HG02610 (cell line): ENCODE measurements around the gene HECTD4.
"Not testable (repeated sequence)": the region's sequence is repeated elsewhere in the genome, so short reads cannot be mapped to it uniquely, and the experiment has no call there.

Source experiments
- ATAC-seq: cut with Tn5 transposase; IDR thresholded peaks from one replicate; pipeline ENCODE4 v1.9.1; 2021; ENCODE audit warnings: mild to moderate bottlenecking, moderate library complexity; ENCODE audit not compliant: unreplicated experiment

The HECTD4 gene

DNA sequence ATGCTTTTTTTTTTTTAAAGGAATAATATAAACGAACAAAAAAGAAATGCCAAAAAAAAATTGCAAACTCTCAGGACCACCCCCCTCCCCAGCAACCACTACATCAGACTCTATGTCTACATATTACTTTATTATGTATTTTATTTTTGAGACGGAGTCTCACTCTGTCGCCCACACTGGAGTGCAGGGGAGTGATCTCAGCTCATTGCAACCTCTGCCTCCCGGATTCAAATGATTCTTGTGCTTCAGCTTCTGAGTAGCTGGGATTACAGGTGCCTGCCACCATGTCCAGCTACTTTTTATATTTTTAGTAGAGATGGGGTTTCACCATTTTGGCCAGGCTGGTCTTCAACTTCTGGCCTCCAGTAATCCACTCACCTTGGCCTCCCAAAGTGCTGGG lies 22.9 kb downstream of the HECTD4 start:
- ATAC-seq = no peak

DNA sequence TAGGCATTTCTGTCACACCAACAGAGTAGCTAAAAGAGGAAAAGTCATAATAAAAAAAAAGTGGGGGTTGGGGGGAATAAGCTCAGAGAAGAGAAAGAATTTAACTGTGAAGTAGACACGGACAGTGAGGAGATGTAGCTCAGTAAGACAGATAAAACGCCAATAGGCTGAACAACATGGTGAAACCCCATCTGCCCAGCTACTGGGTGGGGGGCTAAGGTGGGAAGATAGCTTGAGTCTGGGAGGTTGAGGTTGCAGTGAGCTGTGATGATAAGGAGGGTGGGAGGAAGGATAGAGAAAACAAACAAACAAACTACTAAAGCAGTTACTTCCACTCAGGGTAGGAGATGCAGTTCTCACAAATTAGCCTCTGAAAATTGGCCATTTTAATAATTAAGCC lies 25.0 kb downstream of the HECTD4 start:
- ATAC-seq = no peak

DNA sequence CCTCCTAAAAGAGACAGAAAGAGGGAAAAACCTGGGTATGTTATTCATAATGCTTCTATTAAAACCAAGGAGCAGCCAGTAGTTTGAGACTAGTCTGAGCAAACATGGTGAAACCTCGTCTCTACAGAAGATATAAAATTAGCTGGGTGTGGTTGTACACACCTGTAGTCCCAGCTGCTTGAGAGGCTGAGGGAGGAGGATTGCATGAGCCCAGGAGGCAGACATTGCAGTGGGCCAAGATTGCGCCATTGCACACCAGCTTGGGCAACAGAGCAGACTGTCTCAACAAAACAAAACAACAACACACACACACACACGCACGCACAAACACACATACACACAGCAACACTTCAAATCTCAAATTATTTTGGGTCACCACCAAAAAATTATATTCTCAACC lies 27.8 kb downstream of the HECTD4 start:
- ATAC-seq = no peak

DNA sequence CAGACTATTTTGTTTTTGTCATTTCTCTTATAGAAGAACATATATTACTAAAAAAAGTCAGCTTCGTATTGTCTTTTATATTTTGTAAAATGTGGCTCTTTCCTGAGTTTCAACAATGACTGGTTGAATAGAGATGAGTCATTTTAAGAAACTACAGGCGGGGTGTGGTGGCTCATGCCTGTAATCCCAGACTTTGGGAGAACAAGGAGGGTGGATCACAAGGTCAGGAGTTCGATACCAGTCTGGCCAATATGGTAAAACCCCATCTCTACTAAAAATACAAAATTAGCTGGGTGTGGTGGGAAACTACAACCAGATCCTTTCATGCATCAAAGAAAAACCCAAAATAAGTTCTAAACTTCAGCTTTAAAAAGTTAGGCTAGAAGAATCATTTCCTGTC lies 28.8 kb downstream of the HECTD4 start:
- ATAC-seq = no peak

DNA sequence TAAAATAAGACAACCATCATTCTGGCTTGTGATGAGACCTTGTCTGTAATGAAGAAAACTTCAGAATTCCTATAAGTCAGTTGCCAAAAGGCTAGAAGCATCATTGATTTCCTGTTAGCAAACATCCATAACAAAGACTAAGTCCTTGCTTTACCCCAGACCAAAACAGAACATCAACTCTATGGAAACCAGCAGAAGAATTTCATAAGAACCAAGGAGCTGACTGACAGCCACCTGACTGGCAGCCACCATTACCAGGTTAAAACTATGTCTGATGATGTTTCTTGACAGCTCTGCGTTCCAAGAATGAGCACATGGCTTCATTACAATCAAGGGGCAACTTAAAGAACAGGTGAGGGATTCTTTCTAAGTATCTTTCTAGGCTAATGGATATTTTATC lies 29.3 kb downstream of the HECTD4 start:
- no peak for ATAC-seq

DNA sequence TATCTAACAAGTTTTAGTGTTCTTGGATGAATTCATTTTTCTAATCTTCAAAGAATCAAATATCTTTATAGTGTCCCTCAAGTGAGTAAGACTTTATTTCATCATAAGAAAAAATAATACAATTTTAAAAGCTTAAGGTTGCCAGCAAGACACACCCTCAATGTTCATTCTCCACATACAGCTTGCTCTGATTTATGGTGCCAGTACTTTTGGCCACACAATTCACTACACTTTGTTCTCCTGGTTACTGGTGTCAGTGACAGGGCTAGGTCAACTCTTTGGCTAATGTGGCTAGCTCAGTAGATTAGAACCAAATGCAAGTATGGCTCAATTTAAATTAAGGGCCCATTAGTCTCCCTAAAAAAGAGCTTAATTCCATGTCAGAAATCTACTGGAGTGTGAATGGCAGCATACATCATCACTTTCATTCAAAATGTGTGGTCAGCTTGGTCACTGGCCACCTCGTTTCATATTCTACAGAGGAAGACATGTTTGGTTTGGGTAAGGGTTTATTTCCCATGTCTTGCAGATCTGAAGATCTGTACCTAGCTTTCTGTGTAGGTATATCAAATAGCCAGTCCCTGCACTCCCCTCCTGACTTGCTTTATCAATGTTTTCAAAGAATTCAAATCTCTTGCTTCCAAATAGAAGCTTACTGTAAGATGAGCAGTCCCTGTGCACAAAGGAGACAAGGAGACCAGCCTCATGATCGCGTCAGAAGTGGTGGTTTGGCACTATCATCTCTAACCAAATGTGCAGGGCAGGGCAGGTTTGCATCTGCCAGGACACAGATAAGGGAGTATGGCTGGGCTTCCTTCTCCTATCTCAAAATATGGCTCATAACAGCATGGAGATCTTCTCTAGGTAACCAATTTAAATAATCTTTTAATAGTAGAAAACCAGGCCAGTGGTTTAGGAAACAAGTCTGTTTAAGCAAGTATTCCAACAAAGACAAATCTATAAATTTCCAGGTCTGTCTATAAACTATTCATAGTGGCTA lies 31.3 kb downstream of the HECTD4 start:
- ATAC-seq = no peak

DNA sequence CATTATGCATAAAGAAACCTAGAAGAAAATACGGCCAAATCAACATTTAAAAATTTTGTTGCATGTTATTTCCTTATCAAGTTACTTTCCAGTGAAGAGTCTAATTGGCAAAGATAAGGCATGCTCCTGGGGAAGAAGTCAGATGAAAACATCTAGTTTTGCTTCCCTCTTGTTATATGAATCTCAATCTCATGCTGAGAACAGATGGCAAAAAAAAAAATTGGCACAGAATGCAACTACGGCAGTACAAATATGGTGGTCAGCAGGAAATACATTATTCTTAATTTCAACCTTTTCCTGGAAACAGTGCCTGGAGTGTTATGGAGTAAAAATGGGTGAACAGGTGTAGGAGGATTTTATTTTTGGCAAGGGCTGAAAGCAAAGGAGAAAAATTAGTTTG lies 32.8 kb downstream of the HECTD4 start:
- no peak for ATAC-seq

DNA sequence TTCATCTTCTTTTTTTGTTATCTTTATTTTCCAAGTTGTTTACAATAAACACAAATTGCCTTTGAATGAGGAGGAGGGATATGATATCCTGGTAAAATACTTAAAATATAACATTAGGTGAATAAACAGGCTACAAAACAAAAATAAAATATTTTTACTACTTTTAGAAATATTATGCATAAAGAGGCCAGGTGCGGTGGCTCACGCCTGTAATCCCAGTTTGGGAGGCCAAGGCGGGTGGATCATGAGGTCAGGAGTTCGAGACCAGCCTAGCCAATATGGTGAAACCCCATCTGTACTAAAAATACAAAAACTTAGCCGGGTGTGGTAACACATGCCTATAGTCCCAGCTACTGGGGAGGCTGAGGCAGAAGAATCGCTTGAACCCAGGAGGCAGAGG lies 33.3 kb downstream of the HECTD4 start:
- ATAC-seq = not testable (repeated sequence)

DNA sequence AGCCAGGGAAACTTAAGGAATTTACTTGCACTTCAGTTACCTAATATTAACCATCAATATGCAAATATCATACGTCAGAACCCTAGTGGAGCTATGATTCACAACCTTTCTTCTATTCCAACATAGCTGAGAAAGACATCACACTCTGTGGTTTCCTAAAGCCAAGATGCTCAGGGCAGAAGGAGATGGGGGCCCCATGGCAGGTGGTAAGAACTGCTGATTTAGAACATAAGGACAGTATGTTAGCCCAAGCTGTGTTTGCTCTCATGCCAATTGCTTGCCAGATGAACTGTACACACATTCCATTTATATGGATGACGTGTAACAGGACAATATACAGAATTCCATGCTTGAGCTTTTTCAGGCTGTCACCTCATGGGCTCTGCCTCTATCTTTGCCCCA lies 34.6 kb downstream of the HECTD4 start:
- peak; percentile 73 for ATAC-seq

DNA sequence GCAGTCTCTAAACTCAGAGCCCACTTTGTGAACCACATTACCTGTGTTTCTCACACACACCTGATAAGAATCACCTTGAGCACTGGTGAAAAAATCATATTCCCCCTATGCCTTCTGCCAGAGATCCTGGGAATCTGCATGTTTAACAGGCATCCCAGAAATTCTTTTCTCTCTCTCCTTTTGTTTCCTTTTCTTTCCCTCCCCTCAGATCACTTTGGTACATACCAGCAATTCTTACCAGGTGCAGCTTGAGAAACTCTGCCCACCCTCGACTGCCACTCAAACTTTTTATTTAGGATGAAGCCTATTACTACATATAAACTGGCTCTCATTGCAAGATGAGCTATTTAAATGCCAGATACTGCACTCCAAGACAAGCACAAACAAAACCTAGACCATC lies 36.0 kb downstream of the HECTD4 start:
- no peak for ATAC-seq

DNA sequence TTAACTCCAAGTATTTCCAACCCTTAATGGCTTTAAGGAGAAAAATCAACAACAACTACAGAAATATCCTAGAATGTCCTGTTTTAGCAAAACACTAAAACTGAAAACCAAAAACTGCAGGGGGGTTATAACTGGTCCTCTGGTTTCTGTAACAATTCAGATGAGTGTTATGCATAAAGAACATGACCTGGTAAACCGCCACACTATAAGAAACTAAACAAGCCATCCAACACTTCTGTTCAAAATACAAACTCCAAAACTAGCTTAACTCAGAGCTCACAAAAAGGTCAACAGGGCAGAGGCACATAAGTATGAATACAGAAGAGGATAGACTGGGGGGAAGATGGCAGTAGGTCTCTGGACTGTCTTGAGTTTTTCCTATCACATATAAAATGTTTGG lies 38.0 kb downstream of the HECTD4 start:
- ATAC-seq = no peak

DNA sequence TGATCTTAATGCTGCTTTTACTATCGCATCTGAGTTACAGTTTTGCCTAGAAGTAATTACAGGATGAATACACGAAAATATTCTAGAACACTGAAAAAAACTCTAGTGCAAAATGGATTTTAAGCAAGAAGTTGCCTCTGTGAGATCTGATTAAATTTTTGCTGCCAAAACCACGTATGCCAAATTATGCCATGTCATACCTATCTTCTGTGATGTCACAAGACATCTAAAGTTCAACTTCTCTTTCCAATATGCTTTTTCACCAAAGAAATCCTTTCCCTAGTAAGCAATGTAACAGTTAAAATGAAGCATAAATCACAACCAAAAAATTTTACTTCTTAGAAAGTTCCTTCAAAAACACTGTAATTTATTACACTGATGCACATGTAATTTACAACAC lies 39.6 kb downstream of the HECTD4 start:
- no peak for ATAC-seq

DNA sequence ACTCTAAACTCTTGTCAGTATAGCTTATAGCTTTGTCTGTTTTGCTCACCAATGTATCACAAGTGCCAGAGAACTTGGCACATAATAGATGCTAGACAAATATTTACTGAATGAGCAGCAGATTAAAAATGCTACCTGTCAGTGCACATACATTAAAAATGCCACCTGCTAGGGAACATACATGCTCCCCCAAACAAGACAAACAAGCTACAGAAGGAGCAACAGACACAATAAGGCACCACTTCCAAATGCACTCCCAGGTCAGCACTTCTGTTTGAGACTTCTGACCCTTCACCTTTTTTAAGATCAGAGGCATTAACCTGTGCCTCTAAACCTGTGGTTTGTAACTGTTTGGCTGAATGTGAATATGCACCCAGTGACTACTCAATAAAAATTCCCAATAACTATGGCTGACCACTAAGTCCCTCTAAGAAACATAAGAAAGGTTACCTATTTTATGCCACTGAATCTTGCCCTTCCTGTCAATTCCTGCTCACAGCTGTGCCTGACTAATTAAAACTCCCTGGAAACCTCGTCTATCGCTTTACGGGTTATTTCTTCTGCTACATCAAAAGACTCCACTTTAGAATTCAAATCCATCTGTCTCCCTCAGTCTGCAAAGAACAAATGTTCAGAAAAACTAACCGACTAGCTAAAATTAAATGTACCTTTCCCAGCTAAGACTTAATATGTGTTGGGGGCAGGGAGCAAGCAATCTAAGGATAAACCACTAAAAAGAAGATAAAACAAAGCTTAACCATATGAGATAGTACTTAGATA lies 41.0 kb downstream of the HECTD4 start:
- no peak for ATAC-seq

DNA sequence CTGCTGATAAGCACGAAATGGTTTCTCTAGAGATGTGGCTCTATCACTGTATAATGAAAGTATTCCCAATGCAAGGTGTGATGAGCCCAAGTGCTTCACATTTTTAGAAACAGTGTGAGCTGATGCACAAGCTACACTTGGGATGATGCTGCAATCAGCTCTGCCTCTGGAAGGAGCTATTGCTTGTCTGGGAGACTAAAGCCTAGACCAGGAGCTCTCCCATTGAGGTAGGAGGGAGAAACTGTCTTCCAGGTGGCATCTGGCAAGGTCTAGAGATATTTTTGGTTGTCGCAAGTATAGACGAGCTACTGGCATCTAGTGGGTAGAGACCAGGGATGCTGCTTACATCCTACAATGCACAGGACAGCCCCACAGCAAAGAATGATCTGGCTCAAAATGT lies 42.0 kb downstream of the HECTD4 start:
- no peak for ATAC-seq

DNA sequence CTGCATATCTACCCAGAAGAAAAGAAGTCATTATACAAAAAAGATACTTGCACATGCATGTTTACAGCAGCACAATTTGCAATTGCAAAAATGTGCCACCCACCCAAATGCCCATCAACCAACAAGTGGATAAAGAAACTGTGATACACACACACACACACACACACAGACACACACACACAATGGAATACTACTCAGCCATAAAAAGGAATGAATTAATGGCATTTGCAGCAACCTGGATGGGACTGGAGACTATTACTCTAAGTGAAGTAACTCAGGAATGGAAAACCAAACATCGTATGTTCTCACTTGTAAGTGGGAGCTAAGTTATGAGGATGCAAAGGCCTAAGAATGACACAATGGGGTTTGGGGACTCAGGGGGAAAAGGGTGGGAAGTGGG lies 47.2 kb downstream of the HECTD4 start:
- ATAC-seq = not testable (repeated sequence)

DNA sequence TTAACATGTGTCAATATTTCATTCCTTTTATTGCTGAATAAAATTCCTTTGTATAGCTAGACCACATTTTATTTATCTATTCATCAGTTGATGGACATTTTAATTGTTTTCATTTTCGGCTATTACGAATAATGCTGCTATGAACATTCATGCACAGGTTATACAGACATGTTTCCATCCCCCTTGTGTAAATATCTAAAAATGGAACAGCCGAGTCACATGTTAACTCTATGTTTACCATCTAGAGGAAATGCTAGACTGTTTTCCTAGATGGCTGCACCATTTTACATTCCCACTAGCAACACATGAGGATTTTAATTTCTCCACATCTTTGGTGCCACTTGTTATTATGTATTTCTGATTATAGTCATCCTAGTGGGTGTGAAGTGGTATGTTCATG lies 49.2 kb downstream of the HECTD4 start:
- ATAC-seq = no peak

DNA sequence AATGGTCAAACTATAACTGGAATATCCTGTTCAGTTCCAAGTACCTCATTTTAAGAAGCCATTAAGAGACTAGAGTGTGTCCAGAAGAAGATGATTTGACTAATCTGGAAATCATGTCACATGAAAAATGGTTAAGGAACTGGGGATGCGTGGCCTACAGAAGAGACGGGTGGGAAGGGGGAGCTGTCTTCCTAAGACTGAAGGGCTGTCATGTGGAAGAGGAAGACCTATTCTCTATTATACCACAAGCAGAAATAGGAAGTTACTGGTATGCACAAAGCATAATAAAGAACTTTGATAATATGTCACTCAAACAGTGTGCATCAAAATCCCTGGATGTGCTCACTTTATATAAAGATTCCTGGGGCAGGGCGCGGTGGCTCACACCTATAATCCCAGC lies 50.3 kb downstream of the HECTD4 start:
- no peak for ATAC-seq

DNA sequence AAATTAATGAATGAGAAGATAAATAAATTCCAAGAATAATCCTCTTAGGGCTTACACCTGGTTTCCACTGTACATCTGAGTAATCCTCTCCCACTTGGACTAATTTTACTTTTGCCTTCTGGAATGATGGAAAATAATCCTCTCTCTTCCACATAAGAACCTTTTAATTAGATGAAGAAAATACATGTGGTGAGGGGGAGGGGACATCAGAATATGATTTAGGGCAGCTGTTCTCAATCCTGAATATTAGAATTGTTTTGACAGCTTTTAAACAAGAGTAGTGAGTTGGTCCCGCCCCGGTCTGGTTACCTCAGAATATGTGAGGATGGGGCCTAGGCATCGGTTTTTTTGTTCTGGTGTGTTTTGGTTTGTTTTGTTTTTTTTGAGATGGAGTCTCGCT lies 51.5 kb downstream of the HECTD4 start:
- ATAC-seq = no peak

DNA sequence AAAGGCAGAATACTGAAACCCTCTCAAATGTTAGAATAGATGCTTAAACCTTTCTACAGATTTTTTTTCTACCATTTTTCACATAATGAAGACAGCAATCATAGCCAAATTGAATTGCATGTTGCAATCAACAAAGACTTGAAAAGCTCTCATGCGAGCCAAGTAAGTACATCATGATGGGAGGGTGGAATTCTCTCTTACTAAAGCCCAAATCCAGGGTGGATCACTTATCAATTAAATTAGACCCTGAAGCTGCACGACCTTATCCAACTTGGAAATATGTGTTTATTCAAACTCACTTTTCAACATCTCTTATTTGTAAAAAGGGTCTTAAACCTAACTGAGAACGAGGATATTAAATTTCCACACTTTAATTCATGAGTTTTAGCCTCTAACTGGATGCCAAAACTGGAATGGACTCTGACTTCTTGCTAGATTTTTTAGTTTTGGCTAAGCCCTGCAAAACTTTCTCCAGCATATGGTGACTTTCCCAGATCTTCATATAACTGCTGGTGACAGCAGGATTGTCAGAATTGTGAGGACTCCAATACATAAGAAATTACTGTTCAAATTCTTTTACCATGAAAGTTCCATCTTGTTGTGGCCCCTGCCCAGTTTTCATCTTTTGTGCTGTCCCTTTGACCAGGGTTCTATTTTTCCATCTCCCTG lies 53.6 kb downstream of the HECTD4 start:
- ATAC-seq = no peak

DNA sequence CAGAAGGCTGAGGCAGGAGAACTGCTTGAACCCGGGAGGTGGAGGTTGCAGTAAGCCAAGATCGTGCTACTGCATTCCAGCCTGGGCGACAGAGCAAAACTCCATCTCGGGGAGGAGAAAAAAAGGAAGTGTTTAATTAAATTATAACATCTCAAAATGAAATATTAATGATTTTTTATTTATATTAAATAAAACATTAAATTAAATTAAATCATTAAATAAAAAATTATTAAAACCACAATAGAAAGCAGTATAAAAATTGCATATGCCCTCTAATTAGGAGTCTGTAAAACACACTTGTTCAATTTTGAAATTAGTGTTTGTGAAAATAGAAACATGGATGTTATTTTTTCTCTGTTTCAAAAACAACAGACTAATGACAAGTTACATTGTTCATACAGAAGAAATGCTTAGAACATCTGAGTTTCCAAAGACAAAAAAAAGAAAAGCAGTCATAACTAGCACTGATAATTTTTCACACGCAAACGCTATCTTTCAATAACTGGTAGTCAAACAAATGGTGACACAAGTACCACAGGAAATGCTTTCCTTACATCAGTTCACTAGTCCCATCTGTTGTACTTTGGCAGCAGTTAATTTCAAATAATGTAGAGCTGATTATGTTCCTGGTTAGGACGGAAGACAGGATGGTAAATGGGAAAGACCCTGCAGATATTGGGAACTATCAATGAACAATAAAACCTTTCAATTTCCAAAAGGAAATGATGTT lies 54.9 kb downstream of the HECTD4 start:
- no peak for ATAC-seq
